HG03442 (cell line): Measurements from ENCODE around the gene UBR7.
"Not testable (repeated sequence)": the region's sequence is repeated elsewhere in the genome, so short reads cannot be mapped to it uniquely, and the experiment has no call there.

Source experiments
- ATAC-seq: cut with Tn5 transposase; IDR thresholded peaks from one replicate; pipeline ENCODE4 v1.9.1; 2021; ENCODE audit warnings: mild to moderate bottlenecking, moderate library complexity; ENCODE audit not compliant: unreplicated experiment

The UBR7 gene

GRCh38 chr14:93206793-93207467 lies at the start of gene UBR7, which contains the start of gene GON7:
Gene UBR7 (plus strand): TSS chr14:93207256. CDS start chr14:93207292, 36 bp downstream.
Gene GON7 (minus strand): TSS chr14:93207065. CDS start chr14:93207037, 28 bp downstream.
- ATAC-seq: peak; percentile 82

- ATAC-seq: not testable (repeated sequence)
Measured at GRCh38 chr14:93158349-93158748, 48.7 kb upstream of the UBR7 start.

- ATAC-seq: not testable (repeated sequence)
Measured at GRCh38 chr14:93159625-93160352, 47.3 kb upstream of the UBR7 start.

DNA sequence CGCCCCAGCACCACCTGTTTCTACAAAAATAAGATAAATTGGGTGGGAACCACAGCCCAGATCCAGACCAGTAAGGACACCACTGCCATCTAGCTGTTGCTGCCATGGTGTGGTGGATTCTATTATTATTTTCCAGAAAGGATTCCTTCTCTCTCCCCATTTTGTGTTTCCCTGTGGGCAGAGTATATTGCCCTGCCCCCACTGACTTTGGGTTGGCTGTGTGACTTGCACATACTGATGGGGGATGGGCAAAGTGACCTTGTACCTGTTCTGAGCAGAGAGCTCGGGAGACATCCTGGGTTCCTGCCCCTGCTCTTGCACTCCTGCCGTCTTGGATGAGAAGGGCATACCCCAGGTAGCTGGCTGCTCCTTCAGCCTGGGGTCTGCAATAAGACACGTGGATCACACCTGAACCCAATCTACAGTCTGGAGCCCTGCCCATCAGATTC lies 46.7 kb upstream of the UBR7 start:
- no peak for ATAC-seq

GRCh38 chr14:93161411-93161940 lies 45.6 kb upstream of the UBR7 start:
- ATAC-seq: no peak

DNA sequence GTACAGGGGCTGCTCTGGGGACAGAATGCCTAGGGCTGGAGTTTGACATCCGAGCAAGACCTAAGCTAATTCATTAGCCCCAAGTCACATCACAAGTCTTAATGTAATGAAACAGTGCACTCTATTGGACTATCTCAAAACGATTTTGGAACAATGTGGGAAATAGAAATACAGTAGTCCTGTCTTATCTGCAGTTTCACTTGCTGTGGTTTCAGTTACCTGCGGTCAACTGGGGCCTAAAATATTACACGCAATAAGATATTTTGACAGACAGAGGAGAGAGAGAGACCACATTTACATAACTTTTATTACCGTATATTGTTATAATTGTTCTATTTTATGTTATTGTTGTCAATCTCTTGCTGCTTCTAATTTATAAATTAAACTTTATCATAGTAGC lies 43.5 kb upstream of the UBR7 start:
- no peak for ATAC-seq

DNA sequence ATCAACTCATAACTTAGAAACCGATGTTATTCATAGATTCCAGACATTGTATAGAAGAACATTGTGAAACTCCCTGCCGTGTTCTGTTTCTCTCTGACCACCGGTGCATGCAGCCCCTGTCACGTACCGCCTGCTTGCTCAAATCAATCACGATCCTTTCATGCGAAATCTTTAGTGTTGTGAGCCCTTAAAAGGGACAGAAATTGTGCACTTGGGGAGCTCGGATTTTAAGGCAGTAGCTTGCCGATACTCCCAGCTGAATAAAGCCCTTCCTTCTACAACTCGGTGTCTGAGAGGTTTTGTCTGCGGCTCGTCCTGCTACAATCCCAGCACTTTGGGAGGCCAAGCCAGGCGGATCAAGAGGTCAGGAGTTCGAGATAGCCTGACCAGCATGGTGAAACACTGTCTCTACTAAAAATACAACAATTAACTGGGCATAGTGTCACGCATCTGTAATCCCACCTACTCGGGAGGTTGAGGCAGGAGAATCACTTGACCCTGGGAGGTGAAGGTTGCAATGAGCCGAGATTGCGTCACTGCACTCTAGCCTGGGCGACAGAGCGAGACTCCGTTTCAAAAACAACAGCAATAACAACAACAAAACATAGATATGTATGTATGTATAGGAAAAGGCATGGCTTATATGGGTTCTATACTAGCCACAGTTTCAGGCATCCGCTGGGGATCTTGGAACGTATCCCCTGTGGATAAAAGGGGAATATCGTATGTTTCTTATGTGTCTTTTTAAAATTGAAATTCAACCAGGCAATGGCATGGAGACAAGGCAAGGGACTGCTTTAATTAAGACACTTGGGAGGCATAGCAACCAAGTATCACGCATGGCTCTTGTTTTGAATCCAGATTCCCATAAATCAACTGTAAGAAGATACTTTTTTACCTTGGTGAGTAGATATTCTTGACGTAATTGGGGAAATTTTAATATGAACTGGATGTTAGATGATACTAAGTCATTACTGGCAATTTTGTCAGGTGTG lies 41.5 kb upstream of the UBR7 start:
- not testable (repeated sequence) for ATAC-seq

DNA sequence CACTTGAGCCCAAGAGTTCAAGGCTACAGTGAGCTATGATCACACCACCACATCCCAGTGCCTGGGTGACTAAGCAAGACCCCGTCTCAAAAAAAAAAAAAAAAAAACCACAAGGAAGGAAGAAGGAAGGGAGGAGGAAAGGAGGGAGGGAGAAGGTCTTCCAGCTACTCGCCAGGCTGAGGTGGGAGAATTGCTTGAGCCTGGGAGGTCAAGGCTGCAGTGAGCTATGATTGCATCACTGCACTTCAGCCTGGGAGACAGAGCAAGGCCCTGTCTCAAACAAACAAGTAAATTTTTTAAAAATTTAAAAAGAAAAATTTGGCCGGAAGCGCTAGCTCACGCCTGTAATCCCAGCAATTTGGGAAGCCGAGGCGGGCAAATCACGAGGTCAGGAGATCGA lies 38.4 kb upstream of the UBR7 start:
- ATAC-seq: not testable (repeated sequence)

- ATAC-seq: not testable (repeated sequence)
Measured at GRCh38 chr14:93169619-93170018, 37.4 kb upstream of the UBR7 start.

DNA sequence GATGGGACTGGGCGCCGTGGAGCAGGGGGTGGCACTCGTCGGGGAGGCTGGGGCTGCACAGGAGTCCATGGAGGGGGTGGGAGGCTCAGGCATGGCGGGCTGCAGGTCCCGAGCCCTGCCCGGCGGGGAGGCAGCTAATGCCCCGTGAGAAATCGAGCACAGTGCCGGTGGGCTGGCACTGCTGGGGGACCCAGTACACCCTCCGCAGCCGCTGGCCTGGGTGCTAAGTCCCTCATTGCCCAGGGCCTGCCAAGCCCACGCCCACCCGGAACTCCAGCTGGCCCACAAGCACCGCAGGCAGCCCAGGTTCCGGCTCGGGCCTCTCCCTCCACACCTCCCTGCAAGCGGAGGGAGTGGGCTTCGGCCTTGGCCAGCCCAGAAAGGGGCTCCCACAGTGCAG lies 36.9 kb upstream of the UBR7 start:
- ATAC-seq: not testable (repeated sequence)

DNA sequence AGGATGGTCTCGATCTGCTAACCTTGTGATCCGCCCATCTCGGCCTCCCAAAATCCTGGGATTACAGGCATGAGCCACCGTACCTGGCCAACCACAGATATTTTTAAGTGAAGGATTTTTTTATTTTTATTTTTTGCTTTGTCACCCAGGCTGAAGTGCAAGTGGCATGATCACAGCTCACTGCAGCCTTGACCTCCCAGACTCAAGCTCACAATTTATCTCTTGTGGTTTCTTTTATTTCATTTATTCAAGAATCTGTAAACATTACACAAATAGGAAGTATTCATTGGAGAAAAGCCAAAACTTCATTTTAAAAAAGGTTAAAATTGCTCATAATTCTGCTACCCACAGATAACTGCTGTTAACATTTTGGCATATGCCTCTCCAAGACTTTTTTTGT lies 35.7 kb upstream of the UBR7 start:
- no peak for ATAC-seq

GRCh38 chr14:93173943-93174395 lies 33.1 kb upstream of the UBR7 start:
- no peak for ATAC-seq

DNA sequence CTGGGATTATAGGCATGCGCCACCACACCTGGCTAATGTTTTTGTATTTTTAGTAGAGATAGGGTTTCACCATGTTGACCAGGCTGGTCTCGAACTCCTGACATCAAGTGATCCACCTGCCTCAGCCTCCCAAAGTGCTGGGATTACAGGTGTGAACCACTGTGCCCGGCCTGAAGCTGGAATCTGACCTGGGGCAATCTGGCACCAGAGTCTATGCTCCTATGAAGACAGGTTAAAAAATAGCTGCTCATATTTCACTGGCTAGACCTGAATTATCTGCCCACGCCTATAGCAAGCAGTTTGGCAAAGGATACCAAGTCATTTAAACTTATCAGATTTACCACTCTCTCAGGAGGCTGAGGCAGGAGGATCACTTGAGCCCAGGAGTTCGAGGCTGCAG lies 32.3 kb upstream of the UBR7 start:
- not testable (repeated sequence) for ATAC-seq

DNA sequence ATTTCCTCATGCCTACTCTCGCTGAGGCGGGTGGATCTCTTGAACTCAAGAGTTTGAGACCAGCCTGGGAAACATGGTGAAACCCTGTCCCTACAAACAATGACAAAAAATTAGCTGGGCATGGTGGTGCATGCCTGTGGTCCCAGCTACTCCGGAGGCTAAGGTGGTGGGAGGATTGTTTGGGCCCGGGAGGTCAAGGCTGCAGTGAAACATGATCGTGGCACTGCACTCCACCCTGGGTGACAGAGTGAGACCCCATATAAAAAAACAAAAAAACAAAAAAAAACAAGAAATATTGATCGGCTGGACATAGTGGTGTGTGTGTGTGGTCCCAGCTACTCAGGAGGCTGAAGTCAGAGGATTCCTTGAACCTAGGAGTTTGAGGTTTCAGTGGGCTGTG lies 31.6 kb upstream of the UBR7 start:
- no peak for ATAC-seq

GRCh38 chr14:93183596-93184317 lies 23.3 kb upstream of the UBR7 start:
- ATAC-seq: no peak

GRCh38 chr14:93184391-93185348 lies 22.4 kb upstream of the UBR7 start, which contains the start of the genes LYSET and MOAP1:
Gene LYSET (plus strand): TSS chr14:93185317. CDS start chr14:93185406, 89 bp downstream.
Gene MOAP1 (minus strand): TSS chr14:93184897. CDS start chr14:93184242, 655 bp downstream.
- peak; percentile 83 for ATAC-seq

GRCh38 chr14:93185349-93185720 lies 21.7 kb upstream of the UBR7 start:
- no peak for ATAC-seq

DNA sequence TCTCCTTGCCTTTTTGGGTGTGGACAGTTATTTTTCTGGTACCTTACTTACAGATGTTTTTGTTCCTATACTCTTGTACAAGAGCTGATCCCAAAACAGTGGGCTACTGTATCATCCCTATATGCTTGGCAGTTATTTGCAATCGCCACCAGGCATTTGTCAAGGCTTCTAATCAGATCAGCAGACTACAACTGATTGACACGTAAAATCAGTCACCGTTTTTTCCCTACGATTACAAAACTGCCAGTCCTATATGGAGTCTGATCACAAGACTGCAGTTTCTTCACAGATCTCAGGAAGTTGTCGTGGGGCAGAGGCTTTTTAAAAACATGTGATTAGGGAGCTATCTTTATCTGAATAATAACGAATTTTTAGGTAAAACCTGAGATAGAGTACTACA lies 20.6 kb upstream of the UBR7 start:
- ATAC-seq: no peak

DNA sequence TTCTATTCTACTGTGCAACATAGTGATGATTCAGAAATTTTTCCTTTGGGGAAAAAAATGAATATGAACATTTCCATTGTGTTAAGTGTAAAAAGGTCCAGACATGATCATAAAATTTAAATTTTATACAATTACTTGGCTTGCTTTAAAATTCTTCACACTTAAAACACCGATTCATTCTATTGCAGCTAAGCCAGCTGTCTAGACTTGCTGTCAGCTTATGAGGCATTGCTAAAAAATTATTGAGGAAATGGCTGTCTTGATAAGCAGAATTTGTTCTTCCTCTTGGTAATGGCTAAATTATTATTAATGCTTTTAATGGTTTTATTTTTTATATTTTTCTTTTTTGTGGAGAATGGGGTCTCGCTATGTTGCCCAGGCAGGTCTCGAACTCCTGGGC lies 20.1 kb upstream of the UBR7 start:
- ATAC-seq: no peak
